ENCODE data around the gene OLFML2A.

The OLFML2A gene

GRCh38 chr9:124800306-124801259 is 23.6 kb downstream of the OLFML2A start:
- no peak for DNase-seq

GRCh38 chr9:124801356-124801755 is 24.4 kb downstream of the OLFML2A start:
- no peak for DNase-seq

GRCh38 chr9:124802426-124802825 is 25.5 kb downstream of the OLFML2A start:
- DNase-seq = no peak

DNA sequence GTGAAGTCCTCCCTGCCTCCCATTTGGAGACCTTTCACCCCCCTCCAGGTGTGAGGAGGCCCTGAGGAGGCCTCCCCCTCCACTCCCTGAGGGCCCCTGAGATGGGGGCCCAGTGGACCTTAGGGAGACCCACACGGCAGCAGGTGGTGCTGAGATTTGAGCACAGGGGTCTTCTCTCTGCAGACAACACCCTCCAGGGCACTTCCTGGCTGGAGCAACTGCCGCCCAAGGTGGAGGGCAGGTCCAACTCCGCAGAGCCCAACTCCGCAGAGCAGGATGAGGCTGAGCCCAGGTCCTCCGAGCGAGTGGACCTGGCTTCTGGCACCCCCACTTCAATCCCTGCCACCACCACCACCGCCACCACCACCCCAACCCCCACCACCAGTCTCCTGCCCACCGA is 27.0 kb downstream of the OLFML2A start:
- no peak for DNase-seq

- no peak for DNase-seq
Observed at GRCh38 chr9:124805186-124805585, 28.3 kb downstream of the OLFML2A start.

DNA sequence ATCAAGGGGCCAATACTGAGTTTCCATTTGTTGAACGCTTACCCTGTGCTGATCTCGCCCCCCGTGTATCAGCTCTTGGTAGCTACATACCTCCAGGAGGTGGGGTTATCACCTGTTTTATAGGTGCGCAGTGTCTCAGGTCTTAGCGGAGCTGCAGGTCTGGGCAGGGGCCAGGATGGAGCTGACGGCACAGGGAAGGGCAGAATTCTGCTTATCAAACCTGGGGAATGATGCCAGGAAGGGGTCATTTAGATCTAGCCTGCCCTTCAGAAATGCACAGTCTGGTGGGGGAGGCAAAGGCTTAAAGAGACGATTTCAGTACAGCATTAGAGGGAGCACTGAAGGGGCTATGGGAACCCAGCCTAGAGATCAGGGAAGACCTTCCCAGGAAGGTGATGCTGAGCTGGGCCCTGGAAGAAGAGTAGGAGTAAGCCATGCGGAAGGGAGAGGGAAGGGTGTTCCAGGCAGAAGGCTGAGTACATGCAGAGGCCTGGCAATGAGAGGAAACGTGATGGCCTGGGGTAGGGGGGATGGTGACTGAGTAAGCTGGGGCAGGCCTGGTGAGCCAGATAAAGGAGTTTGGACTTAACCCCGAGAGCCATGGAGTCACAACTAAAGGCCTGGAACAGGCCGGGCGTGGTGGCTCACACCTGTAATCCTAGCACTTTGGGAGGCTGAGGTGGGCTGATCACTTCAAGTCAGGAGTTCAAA is 31.5 kb downstream of the OLFML2A start:
- DNase-seq = no peak

DNA sequence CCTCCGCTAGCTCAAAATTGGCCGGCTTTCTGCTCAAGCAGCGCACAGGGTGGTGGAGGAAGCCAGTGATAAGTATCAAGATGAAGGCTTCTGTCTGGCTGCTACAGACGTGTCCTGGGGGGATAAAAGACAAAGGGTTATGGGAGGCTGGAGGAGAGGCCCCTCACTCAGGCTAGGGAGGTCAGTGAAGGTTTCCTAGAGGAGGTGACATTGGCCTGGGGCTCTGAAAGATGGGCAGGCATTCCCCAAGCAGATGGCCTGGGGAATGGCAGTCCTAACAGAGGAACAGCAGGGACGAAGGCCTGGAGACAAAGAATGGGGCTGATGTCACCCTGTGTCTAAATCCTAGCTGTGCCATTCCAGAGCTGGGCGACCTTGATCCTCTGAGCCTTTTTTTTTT is 32.3 kb downstream of the OLFML2A start:
- no peak for DNase-seq

- no peak for DNase-seq
Observed at GRCh38 chr9:124809741-124810500, 33.0 kb downstream of the OLFML2A start.

GRCh38 chr9:124810663-124811355 is 33.9 kb downstream of the OLFML2A start:
- DNase-seq = no peak

GRCh38 chr9:124812441-124812876 is 35.5 kb downstream of the OLFML2A start:
- no peak for DNase-seq

DNA sequence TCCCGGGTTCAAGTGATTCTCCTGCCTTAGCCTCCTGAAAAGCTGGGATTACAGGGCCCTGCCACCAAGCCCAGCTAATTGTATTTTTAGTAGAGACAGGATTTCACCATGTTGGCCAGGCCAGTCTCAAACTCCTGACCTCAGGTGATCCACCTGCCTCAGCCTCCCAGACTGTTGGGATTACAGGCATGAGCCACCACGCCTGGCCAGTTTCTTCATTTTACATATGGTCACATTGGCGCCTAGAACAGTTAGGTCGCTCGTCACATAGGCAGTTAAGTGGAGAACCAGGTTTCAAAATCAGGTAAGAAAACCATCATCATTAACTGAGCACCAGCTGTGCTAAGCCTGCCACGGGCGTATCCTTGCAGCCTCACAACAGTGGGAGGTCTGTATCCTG is 36.1 kb downstream of the OLFML2A start:
- no peak for DNase-seq

DNA sequence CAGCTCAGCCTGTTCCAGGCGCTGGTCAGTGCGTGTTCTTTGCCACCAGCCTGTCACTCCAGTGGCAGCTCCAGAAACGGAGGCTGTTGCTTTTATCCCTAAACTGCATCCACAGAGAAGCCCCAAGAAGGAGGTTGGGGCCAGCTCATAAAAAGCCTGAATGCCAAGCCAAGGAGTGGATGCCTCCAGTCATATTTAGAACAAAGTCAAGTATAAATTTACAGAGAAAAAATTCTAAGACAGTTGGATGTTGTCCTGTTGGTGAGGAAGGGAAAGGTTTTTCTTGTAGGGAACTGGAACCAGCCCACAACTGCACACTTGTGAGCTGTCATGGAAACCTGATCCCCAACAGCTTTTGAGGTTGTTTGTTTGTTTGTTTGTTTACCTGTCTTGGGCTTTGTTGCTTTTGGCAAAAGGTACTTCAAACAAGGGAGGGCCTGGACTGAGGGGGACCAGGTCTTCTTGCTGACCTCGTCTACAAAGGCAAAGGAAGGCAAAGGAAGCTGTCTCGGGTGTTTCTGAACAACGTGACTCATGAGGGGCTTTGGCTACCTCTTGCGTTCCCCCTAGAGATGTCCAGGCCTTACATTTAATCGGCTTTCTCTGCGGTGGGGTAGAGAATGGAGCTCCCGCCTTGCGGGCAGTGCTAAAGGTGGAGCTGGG is 36.7 kb downstream of the OLFML2A start:
- no peak for DNase-seq

GRCh38 chr9:124814164-124814535 is 37.2 kb downstream of the OLFML2A start:
- DNase-seq = no peak

- no peak for DNase-seq
Observed at GRCh38 chr9:124815601-124816000, 38.7 kb downstream of the OLFML2A start.

DNA sequence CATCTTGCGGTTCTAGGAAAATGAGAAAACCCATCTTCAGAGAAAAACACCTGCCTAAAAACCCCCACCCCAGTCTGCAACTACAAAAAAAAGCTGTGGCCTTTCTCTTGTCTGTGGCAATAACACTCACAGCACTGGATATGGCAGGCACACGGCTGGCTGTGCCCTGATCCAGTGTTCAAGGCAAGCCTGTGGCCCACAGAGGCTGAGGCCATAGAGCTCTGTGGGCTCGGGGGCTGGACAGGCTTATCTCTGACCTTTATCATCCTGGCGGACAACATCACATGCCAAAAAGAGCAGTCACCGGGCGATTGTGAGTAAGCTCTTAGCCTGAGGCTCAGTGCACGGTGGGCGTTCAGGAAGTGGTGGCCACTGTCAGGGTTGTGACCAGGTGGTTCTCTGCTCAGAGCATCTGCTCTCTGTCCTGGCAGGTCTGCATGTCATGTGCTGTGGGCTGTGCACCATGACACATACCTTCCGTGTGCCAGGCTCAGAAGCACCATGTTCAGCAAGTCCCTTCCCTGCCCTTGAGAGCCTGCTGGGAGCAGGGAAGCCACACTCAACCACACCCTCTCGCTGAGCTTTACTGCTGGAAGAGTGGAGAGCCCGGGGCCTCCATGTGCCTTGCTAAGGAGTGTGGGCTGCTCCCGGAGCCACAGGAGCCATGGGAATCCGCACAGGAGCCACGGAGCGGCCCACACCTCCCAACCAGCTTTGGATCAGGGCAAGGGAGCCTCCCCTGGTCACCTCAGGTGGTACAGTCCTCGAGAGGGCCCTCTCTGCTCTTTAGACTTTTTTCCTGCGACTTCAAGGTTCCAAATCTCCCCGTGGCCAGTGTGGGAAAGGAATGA is 41.7 kb downstream of the OLFML2A start:
- DNase-seq = no peak

GRCh38 chr9:124820698-124821623 is 44.0 kb downstream of the OLFML2A start:
- DNase-seq = no peak

GRCh38 chr9:124828489-124829333 is 51.8 kb downstream of the OLFML2A start:
- no peak for DNase-seq

- no peak for DNase-seq
Observed at GRCh38 chr9:124829334-124829669, 52.4 kb downstream of the OLFML2A start.

DNA sequence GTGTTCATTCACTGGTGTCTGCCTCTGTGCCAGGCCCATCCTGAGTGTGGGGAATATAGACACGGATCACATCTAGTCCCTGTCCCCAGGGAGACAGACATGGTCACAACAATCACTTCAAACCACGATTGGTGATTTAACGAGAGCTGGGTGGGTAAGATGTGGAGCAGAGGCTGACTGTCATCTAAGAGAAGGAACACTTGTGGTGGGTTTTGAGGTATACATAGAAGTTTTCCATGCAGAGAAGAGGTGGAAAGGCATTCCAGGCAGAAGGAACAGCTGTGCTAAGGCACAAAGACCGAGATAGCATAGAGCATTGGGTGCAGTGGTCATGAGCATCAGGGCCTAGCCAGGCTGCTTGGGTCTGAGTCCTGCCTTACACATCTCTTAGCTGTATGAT is 53.7 kb downstream of the OLFML2A start:
- DNase-seq = no peak
